Gastrocnemius medialis (tissue), 4 donors: ENCODE results near the gene NF2. TPM values are rescaled to one million over a fixed set of nuclear protein-coding genes. Genes with fewer than 3 reads are reported as not detected.

ENCODE experiments used
- ATAC-seq, 2 donors: fragments of 150-250 bp; one replicate each; pipeline ENCODE4 v1.9.1; 2016
- DNase-seq, 2 donors: peaks; one replicate each; pipeline ENCODE4 v3.0.0-alpha.2; 2019
- H3K27ac ChIP-seq, 4 donors: fragments of 200-600 bp; sonication (generic); 1 replicate in 1 of 4; 2 replicates in 3 of 4; pipeline ENCODE4 v1.5.1; 2016 to 2018; ENCODE audit warnings: mild to moderate bottlenecking in 2 of 4, moderate library complexity in 1 of 4
- H3K27me3 ChIP-seq, 3 donors: fragments of 200-600 bp; sonication (generic) in 2 of 3; 1 replicate in 1 of 3; 2 replicates in 2 of 3; pipeline versions ENCODE4 v1.5.1 to v1.6.0; 2016 to 2019; ENCODE audit warnings: mild to moderate bottlenecking in 1 of 3, moderate library complexity in 1 of 3
- H3K36me3 ChIP-seq, 2 donors: fragments of 200-600 bp; sonication (generic) in 1 of 2; one replicate each; pipeline ENCODE4 v1.5.1; 2017 to 2018
- H3K4me1 ChIP-seq, 2 donors: fragments of 200-600 bp; sonication (generic) in 1 of 2; one replicate each; pipeline ENCODE4 v1.5.1; 2016 to 2017; ENCODE audit warnings: mild to moderate bottlenecking in 2 of 2
- H3K4me3 ChIP-seq, 4 donors: fragments of 200-600 bp; sonication (generic) in 3 of 4; 1 replicate in 1 of 4; 2 replicates in 3 of 4; pipeline ENCODE4 v1.5.1; 2016 to 2019; ENCODE audit warnings: mild to moderate bottlenecking in 2 of 4
- H3K9me3 ChIP-seq, 3 donors: fragments of 200-600 bp; sonication (generic) in 2 of 3; 1 replicate in 1 of 3; 2 replicates in 2 of 3; pipeline ENCODE4 v1.5.1; 2016 to 2019
- CTCF ChIP-seq, 5 experiments: fragments of 450-650 bp in 3 of 5; fragments of 200-600 bp in 2 of 5; sonication (generic) in 2 of 5; IDR thresholded peaks in 4 of 5; conservative IDR thresholded peaks in 1 of 5; 1 replicate in 4 of 5; 2 replicates in 1 of 5; pipeline ENCODE4 v1.5.1; 2016 to 2019; ENCODE audit warnings: antibody characterized with exemption in 5 of 5, mild to moderate bottlenecking in 3 of 5, moderate library complexity in 3 of 5
- POLR2A ChIP-seq, 2 donors: fragments of 450-650 bp; IDR thresholded peaks; one replicate each; pipeline ENCODE4 v1.6.1; 2017; ENCODE audit warnings: antibody characterized with exemption in 2 of 2, mild to moderate bottlenecking in 2 of 2, moderate library complexity in 2 of 2
- in situ Hi-C, 4 donors: fragments of 200-750 bp; cut with MboI; loops; one replicate each; pipeline versions ENCODE4 v1.15.0 to v1.8.0; 2017; ENCODE audit warnings: low sequenced_read_pairs in 4 of 4
- intact Hi-C: fragments of 100-400 bp; cut with DNase I; formaldehyde crosslinking; loops from one replicate; pipeline ENCODE4 v1.15.1; 2023; ENCODE audit warnings: low total_unique reads
- total RNA-seq, 4 donors: library from RNA; depleted of rRNA; stranded (reverse); fragments of >200 nt; gene quantifications; one replicate each; pipeline versions ENCODE4 v1.1.0 to v1.2.3, GENCODE V29; 2016

NF2 gene
- total RNA-seq, 4 donors from 2014 or later: 34.7 to 66.3 (median 48.2) TPM

- Histone ChIP-seq H3K4me1 (no peaks in the 10 kb centered on the region), H3K27ac (no peak overlapping the region), H3K27me3 (no peaks in the 10 kb centered on the region), H3K4me3 (no peak overlapping the region), H3K9me3 (no peaks in the 10 kb centered on the region), H3K36me3 (peaks cover 0 to 27% of the 10 kb centered on the region in 2 donors)
- no peak for DNase-seq
- in situ Hi-C loops: loop anchor here in 2 of 4 donors (10.0 to 25.0 kb wide), 2 partner anchors 375 to 448 kb away; partner anchors contain the start of gene HORMAD2 (in 1 of the 2)
- TF ChIP-seq CTCF (IDR thresholded peaks at IDR 0.05 in 4 of 5, conservative IDR thresholded peaks at IDR 0.05 in 1 of 5) (no peak), POLR2A (IDR thresholded peaks at IDR 0.05) (no peak)
- intact Hi-C loops: no loop called here
- ATAC-seq: no peak
Observed at GRCh38 chr22:29637181-29637580, 33.7 kb downstream of the NF2 start.

- Histone ChIP-seq H3K27ac (no peak overlapping the region), H3K4me3 (no peak overlapping the region), H3K9me3 (no peaks in the 10 kb centered on the region), H3K36me3 (peaks cover 0 to 37% of the 10 kb centered on the region in 2 donors), H3K4me1 (no peaks in the 10 kb centered on the region), H3K27me3 (no peaks in the 10 kb centered on the region)
- intact Hi-C loops: no loop called here
- DNase-seq: no peak
- TF ChIP-seq CTCF (IDR thresholded peaks at IDR 0.05 in 4 of 5, conservative IDR thresholded peaks at IDR 0.05 in 1 of 5) (no peak), POLR2A (IDR thresholded peaks at IDR 0.05) (no peak)
- ATAC-seq: no peak
- in situ Hi-C loops: loop anchor here in 2 of 4 donors (10.0 to 25.0 kb wide), 2 partner anchors 374 to 446 kb away; partner anchors contain the start of gene HORMAD2 (in 1 of the 2)
Observed at GRCh38 chr22:29638678-29639077, 35.2 kb downstream of the NF2 start.

- DNase-seq: no peak
- no peak for ATAC-seq
- Histone ChIP-seq H3K4me1 (no peaks in the 10 kb centered on the region), H3K36me3 (peaks cover 0 to 37% of the 10 kb centered on the region in 2 donors), H3K27ac (no peak overlapping the region), H3K27me3 (no peaks in the 10 kb centered on the region), H3K4me3 (no peak overlapping the region), H3K9me3 (no peaks in the 10 kb centered on the region)
- TF ChIP-seq POLR2A (IDR thresholded peaks at IDR 0.05) (no peak), CTCF (IDR thresholded peaks at IDR 0.05 in 4 of 5, conservative IDR thresholded peaks at IDR 0.05 in 1 of 5) (no peak)
- in situ Hi-C loops: loop anchor here in 2 of 4 donors (10.0 to 25.0 kb wide), 2 partner anchors 373 to 446 kb away; partner anchors contain the start of gene HORMAD2 (in 1 of the 2)
- intact Hi-C loops: no loop called here
Observed at GRCh38 chr22:29639096-29639495, 35.7 kb downstream of the NF2 start.

- no peaks in the 10 kb centered on the region for H3K27me3 ChIP-seq
- DNase-seq (no peak), ATAC-seq (no peak)
- in situ Hi-C loops: loop anchor here in 1 of 4 donors (25.0 kb wide), 1 partner anchor 371 kb away; no protein-coding TSS in a partner anchor
- H3K4me3 ChIP-seq: no peak overlapping the region
- no peaks in the 10 kb centered on the region for H3K4me1 ChIP-seq
- no peak for TF ChIP-seq CTCF (IDR thresholded peaks at IDR 0.05 in 4 of 5, conservative IDR thresholded peaks at IDR 0.05 in 1 of 5)
- TF ChIP-seq POLR2A (IDR thresholded peaks at IDR 0.05): no peak
- H3K9me3 ChIP-seq: no peaks in the 10 kb centered on the region
- intact Hi-C loops: no loop called here
- H3K36me3 ChIP-seq: peaks cover 0 to 37% of the 10 kb centered on the region in 2 donors
- H3K27ac ChIP-seq: no peak overlapping the region
Observed at GRCh38 chr22:29641042-29641699, 37.7 kb downstream of the NF2 start.
